NCI-H2029 treated with DMSO at 0.1 percent for 48 hours (cell line): ENCODE results near the gene NRN1.
"Not testable (repeated sequence)": the region's sequence is repeated elsewhere in the genome, so short reads cannot be mapped to it uniquely, and the experiment has no call there.

Experiments
- DNase-seq: peaks from one replicate; lab custom pipeline; 2025; lab: John Stamatoyannopoulos, UW

Gene NRN1

DNA sequence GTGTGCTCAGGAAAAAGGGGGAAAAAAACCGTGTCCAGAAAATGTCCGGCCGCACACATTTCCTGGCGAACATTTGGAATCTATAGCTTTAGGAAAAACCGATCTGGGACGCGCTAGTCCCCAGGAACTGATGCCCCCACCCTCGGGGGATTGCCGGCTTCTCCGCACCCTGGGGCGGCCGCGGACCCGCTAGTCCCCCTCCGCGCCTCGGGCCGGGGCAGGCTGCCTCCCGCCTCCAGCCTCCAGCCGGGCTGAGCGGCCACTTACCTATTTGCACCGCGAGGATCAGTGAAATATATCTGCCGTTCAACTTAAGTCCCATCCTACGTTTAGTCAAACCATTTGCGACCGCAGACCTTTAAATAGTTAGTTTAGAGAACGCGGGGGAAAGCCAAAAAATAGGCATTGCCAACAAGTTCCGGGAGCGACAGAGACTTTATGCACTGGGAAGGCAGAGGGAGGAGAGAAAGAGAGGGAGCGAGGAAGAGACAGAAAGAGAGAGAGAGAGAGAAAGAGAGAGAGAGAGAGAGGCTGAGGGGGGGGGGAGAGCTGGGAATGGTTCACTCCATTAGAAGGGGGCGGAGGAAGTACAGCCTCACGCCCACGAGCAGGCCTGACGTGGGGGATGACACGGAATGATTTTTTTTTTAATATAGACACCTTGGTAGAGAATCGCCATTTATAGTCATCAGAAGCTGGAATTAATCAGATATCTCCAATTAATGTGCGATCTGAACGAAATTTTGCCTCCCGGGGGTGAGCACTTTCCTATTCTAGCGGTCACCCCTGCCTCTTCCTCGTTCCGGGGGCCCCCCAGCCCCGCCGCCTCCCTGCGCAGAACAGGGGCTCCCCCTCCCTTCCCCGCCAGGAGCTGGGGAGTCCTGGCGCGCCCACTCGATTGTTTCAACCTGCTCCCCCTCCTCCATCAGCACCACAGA is at the start of gene NRN1:
TSS of gene NRN1 (minus strand) at position 498 of the 938 bp plus-strand sequence. CDS start at position 322, 176 bp downstream.
- DNase-seq: peak; percentile 73

DNA sequence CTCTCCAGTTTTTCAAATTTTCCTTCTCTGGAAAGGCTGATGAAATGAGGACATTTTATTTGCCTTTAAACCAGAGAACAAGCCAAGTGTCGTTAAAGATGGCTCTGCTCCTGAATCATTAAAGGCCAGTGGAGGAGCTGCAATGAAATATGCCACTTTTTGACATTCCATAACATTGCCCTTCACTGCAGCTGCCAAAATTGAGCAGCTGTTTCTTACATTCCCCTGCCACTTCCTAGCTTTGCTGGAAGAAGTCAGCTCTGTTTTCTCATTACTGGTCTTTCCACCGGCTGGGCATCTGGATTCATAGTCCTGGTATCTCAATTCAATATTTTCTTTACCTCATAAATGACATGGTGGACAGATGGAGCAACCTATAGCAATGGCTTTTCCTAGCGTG is 45.5 kb upstream of the NRN1 start:
- DNase-seq: no peak

- no peak for DNase-seq
These were observed 40.0 kb upstream of the NRN1 start for GRCh38 chr6:6046716-6047115.

GRCh38 chr6:6039946-6040509 is 33.3 kb upstream of the NRN1 start:
- DNase-seq: no peak

GRCh38 chr6:6037179-6037578 is 30.5 kb upstream of the NRN1 start:
- no peak for DNase-seq

GRCh38 chr6:6033858-6034257 is 27.1 kb upstream of the NRN1 start:
- DNase-seq: no peak

DNA sequence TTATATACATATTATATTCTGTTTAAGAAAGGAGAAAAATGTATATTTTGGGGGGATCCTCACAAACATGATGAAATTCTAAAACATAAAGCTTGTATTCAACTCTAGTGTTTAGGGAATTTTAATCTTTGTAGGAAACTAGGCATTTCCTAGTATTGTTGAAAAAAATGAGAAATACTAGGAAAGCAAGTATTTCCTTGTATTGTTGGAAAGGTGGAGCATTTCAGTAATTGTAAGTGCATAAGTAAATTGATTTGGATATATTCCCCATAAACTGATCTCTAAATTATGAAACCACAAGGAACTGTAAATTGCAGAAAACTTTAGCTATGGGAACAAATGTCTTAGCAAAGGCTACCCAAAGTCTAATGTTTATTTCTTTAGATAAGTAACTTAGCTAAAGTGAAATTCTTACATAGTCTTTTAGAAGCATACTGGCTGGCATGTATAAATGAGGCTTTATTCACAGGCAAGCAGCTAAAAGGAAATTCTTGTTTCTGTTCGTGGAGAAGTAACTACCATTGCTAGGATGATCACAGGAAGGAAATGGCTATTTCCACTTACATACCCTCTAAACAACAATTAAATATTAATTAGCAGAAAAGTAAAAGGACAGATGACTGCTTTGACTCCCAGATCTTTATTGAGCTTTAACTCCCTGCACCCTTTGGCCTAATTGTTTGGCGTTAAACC is 19.9 kb upstream of the NRN1 start:
- no peak for DNase-seq

DNA sequence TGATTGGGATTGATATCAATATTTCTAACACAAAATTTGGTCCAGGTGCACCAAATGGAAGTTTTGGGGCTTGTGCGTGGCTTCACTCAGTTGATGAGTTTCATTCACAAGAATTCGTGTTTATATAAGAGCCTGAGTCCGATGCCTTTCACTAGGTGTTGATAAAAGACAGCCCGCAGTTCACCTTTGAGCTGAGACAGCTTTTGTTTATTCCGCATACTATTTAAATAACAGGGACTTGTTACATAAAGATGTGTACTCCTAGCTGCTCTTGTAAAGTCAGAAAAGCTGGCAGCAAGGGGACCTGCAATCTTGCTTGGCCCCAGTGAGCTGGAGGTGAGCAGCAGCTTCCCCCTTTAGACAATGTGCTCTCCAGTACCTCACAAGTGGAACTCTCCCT is 19.0 kb upstream of the NRN1 start:
- DNase-seq: no peak

DNA sequence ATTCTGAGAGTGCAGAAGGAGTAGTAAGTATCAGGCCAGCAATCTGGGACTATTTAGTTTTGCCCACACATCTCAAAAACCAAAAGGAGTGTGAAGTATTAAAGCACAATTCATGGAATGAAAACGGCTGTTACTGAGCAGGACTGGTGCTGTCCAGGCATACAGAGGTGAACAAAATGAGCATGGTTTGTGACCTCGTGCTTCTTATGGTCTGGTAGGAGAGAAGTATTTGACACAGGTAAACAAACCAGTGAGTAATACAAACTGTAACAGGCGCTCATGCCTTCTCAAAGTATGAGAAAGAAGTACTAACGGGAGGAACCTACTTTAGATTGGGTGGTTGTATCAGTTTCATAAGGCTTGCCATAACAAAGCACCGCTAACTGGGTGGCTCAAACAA is 17.5 kb upstream of the NRN1 start:
- no peak for DNase-seq

GRCh38 chr6:6022841-6023240 is 16.1 kb upstream of the NRN1 start:
- DNase-seq: not testable (repeated sequence)

DNA sequence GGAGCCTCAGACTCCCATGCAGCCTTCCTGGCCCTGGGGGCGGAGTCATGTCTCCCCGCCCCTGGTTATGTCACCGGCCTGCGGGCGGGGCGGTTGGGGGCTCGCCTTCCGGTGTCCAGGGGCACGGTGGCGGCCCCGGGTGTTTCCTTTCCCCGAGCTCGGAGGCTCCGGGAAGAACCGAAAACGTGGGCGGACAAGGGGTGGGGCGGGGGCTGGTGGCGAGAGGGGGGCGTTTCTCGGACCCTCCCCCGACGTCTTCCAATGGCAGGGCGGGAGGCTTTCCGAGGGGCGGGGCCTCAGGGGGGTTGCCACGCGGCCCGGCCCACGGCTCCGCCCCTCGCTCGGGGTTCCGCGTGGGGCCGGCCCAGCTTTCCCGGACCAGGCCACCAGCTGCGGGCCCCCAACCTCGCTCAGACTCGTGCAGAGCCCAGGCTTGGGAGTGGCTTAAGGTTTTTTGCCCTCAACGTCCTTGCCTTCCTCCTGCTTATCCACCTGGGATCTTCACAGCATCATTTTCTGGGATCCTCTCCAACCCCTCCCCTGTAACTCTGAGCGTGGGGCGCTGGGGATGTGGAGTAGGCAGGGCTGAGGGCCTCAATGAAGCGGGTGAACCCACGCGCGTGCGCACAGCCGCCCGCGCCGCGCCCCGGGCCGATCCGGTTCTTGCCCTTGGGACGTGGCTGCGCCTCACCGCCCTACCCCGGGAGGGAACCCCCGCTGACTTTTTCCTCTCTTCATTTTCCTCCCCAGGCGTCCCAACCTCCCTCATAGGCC is 2.1 kb upstream of the NRN1 start:
- DNase-seq: peak; percentile 83

- no peak for DNase-seq
These were observed 1.4 kb upstream of the NRN1 start for GRCh38 chr6:6008089-6008647.

DNA sequence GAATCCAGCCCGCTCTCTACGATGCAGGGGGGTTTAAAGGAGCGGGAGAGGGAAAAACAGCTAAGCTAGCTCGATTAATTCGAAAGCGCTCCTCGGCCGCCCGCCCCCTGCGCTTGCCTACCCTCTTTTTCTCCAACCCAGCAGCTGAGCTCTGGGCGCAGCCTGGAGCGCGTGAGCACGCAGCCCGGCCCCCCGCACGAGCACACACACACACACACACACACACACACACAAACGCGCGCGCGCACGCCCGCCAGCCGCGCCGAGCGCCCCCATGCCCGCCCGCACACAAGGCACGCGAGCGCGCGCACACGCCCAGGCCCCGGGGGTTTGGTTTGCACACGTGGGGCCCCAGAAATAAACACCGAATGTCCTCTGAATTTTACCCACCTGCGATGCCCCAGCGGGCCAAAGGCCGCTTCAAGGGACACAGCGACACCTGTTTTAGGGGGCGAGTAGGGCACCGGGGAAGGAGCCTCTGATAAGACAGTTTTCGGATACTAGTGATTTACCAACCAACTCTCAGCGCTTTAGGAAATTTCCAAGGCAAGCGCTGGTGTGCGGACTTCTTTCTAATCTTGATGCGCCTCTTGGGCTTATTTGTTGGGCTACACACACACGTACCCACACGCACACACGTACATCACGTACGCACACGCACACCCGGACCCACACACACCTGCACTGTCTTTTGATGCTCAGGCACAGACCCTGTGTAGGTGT is 802 bp upstream of the NRN1 start:
- DNase-seq: peak; percentile 76

- peak; percentile 73 for DNase-seq
These were observed 708 bp downstream of the NRN1 start for GRCh38 chr6:6006006-6006427.

GRCh38 chr6:6005051-6006005 is 1.4 kb downstream of the NRN1 start:
- DNase-seq: peak; percentile 70

- DNase-seq: peak; percentile 28
These were observed 2.2 kb downstream of the NRN1 start for GRCh38 chr6:6004390-6004995.

DNA sequence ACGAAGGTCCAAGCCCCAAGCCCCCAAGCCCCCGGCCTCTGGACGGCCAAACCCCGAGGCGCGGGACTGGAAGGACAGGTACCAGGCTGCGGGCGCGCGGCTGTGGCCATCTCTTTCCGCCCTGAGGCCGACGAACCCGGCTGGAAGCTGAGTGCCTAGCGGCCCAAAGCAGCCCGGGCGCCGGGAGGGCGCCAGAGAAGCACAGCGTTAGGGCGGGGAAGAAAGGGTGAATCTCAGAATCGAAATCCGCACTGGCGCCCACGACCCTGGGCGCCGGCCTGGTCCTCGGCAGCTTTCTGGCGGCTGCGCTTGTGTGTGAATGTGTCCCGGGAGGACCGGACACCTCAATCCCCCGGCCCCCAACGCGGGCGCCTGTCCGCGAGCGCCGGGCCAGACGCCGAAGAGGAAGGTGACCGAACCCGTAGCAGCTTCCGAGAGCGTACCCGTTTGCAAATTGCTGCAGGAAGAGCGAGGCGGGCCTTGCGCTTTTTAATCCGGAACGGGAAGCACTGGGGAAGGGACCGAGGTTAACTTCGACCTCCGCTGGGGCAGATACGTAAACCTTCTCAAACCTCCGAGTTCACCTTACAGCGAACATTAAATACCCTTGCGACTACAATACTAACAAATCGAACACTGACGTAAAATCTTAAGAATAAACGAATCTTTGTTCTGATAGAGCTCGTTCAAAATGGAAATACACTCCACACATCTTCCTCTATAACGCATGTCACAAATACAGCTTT is 2.9 kb downstream of the NRN1 start:
- DNase-seq: peak; percentile 60

DNA sequence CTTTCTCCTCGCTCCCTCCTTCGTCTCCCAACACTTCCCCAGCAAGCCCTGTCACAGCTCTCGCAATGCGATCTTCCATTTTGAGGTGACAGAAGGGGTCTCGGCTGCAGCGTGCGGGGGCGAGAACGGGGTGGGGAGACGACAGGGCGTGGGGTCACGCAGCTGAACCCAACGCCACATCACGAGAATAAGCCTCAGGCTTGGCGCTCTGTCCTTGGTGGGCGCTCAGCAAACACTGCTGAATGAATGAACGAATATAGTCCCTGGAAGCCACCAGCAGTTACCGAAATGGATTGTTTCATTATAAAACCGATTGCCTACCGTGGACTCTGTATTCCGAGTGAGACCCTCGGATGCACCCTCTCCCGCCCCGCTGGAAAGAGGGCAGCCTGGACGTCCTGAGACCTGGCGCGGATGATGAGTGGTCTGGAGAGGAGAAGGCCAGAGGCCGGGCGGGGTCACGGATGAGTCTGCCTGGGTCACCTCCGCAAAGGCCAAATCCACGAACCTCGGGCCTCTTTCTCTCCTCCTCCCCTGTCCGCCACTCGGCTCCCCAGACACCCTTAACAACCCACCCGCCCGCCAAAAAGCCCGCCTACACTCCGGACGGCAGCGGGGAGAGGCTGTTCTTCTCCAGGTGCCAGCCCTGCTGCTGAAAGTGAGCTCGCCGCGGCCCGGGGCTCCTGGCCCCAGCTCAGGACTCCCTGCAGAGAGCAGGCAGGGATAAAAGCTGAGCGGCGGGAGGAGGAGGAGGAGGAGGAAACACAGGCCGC is 3.7 kb downstream of the NRN1 start:
- no peak for DNase-seq
